HL-60/S4 treated with retinoic acid at 250 ng/mL for 4 days and 3 days (cell line): Measurements from ENCODE around the gene PRRX2.

Experiments
- in situ Hi-C: fragments of 300-500 bp; cut with MboI; formaldehyde crosslinking; loops from 2 replicates; pipeline ENCODE4 v1.7.0; 2022; ENCODE audit warnings: low sequenced_read_pairs

PRRX2 gene

DNA sequence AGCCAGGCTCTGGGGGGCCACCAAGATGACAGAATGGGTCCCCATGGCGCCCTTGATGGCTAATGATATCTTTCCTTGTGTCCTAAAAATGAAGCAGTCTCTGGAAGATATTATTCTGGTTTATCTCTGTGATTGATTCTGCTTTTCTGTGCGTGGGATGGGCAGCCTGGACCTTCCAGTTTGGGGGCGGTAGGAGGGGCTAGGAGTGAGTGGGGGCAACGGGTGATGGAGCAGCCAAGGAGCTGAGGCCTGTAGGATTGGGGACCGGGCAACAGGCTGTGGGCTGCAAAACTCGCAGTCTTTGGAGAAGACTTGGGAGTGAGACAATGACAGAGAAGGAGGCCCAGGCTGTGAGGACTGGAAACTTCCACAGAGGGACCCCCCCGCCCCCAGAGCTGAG is 8.8 kb downstream of the PRRX2 start:
- in situ Hi-C loops, result no loop called here

DNA sequence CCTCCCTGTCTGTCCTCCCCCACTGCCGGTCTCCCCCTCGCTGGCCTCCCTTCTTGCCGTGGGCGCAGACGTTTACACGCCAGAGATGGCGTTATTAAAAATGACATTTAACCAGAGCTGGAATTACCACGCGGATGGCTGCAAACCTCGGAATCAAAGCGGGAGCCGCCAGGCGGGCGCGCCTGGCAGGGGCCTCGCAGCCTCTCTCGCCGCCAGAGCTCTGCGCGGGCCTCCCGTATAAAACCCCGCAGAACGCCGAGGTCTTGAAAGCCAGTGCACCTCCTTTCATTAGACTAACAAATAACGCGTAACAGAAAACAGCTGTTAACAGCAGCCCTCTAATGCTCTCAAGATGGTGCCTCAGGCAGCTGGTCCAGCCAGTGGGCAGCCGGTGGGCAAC is 10.2 kb downstream of the PRRX2 start:
- in situ Hi-C loops, result no loop called here

DNA sequence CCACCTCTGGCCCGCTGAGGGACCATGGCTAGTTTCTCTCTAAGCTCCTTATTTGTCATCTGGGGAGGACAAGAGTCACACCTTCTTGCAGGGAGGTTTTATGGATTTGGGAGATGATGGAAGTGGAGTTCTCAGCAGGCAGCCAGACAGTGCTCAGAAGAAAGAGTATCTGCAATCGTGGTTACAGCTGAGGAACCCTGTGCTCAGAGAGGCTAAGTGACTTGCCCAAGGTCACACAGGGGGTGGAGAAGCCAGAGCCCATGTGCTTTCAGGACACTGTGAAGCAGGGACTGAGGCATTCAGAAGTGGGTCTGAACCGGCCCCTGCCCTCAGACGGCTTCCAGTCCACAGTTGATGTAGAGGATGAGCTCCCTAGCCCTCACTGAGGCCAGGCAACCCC is 10.8 kb downstream of the PRRX2 start:
- in situ Hi-C loops, result no loop called here

DNA sequence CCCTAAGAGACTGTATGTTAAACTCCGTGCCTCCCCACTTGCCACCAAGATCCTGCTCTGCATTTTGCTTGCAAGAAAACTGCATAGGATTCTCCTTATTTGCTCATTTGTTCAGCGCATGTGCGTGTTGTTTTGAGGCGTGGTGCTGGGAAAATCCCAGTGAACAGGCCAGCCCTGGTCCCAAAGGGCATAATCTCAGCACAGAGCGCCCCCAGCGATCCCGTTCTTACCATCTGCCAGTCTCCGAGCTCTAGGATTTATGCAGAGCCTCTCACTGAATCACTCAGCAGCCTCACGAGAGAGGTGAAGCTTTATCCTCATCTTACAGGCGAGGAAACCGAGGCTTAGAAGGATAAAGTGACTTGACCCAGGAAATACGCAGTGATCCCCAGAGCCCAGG is 11.5 kb downstream of the PRRX2 start:
- in situ Hi-C loops, result no loop called here

DNA sequence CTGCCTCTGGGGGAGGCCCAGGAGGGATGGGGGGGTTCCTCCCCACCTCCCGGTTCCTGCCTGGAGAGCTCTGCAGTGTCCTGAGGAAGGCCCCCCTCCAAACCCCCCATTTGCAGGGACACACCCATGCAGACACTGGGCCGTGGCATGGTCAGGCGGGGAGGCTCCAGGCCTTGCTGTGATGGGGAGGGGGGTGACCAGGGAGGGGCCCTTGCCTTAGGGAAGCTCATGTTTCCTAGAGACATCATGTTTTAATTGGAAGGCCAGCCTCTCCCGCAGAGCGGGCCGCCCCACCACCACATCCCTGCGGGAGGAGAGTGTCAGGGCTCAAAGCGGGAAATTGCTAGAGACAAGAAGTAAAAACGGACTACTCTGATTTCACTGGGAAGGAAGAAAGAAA is 12.0 kb downstream of the PRRX2 start:
- in situ Hi-C loops, result no loop called here

DNA sequence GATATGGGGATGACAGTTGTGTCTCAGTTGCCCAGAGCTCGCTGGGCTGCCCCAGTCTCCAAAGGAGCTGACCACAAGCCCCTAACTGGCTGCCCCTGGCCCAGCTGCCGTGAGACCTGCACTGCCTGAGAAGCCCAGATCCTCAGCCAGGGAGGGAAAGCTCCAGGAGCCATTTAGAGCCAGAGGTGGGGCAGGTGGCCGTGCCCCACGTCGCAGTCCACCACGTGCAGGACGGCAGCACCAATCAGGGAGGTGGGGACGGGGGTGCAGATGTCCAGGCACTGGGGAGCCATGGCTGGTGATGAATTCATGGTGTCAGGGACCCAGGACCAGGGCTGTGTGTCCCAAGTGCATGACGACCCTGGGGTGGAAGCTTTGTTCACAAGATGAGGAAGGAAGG is 13.4 kb downstream of the PRRX2 start:
- in situ Hi-C loops, result no loop called here

DNA sequence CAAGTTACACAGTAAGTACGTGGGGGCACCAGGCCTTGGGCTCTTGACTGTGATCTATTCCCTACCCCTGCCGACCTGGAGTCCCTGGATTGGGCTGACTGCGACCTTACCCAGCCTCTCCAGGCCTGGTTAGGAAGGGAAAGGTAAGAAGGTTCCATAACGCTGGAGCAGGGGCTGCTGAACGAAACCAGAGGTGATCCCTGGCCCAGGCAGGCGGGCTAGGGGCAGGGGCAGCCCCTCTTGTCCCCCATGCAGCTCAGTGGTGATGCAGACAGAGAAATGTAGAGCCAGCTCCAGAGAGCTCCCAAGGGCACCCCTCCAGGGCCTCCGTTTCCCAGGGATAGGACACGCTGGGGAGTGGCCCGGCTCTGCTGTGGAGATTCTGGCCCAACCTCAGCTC is 14.1 kb downstream of the PRRX2 start:
- in situ Hi-C loops, result no loop called here

DNA sequence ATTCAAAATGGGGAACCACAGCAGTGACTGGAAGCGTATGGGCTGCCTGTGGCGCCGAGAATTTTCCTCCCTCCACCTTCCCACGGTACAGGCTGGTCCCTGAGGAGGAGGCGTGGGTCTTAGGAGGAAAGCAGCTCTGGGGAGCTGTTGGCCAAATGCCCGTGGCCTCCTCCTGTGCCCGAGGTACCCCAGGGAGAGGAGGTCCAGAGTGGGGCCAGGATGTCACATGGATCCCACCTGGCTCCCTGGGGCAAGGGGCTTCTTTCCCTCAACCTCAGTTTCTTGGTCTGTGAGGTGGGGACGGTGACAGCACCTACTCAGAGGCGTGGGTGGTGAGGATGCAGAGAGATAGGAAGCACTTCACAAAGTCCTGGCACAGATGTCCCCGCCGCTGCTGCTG is 16.5 kb downstream of the PRRX2 start:
- in situ Hi-C loops, result no loop called here

DNA sequence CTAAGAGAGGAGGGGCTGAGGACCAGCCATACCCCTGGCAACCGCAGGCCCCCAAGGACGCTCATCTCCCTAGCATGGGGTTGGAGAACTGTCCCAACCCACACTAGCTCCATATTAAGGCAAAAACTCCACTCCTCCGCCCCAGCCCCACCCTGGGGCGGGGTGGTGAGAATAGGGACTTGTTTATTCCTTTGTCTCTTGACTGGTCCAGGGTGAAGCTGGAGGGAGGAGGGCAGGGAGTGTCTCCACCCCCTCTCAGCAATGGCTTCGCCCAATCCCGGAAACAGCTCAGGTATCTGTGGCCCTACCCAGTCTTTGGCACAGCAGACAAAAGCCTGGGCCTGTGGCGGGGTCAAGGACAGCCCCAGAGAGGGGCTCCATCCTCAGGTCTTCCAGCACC is 16.9 kb downstream of the PRRX2 start:
- in situ Hi-C loops, result no loop called here

DNA sequence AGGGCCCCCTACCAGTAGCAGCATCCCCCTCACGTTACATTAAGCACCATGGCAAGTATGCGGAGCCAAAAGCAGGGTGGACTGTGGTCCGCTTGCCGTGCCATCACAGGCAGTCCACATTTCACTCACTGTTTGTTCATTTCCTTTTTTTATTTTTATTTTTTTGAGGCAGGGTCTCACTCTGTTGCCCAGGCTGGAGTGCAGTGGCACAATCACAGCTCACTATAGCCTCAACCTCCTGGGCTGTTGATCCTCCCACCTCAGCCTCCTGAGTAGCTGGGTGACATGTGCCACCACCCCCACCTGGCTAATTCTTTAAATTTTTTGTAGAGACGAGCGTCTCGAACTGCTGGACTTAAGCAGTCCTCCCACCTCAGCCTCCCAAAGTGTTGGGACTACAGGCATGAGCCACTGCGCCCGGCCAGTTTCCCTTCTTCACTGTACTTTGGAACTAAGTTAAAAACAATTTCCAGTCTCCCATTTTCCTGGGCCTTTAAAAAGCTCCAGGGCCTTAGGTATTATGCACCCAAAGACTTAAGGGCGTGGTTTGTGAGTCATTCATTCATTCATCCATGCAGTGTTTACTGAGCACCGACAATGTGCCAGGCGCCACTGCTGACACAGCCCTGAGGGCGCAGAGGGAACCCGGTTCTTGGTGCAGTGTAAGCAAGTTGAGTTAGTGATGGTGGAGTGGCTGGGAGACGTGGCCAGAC is 19.9 kb downstream of the PRRX2 start:
- in situ Hi-C loops, result no loop called here

DNA sequence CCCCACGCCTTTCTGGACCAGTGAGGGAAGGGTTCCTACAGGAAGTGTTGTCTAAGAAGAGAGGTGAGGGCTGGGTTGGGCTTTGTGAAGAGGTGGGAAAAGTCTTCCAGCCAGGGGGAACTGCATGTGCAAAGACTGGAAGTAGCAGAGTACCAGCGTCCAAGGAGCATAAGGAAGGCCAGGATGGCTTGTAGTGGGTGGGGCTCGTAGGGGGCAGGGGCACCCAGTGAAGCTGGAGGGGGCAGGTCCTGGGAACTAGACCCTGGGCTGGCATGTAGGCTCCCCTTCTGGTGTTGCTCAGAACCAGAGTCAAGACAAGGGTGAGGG is 20.4 kb downstream of the PRRX2 start:
- in situ Hi-C loops, result no loop called here

DNA sequence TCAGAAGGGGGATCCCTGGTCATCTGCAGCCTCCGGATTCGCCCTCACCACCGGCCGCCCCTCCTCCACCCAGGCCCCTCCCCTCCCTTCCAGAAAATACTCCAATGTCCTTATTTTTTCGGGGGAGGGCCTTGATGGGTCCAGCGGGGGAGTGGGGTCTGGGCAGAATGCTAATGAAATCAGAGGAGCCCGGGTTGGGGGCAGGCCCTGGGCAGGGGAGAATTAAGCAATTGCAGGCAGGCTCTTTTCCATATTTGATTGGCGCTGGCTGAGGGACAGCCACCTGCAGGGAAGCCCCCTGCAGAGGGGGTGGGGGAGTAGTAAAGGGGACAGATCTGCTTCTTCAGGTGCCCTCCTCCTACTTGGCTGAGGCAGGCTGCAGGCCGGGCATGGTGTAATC is 21.3 kb downstream of the PRRX2 start:
- in situ Hi-C loops, result no loop called here

DNA sequence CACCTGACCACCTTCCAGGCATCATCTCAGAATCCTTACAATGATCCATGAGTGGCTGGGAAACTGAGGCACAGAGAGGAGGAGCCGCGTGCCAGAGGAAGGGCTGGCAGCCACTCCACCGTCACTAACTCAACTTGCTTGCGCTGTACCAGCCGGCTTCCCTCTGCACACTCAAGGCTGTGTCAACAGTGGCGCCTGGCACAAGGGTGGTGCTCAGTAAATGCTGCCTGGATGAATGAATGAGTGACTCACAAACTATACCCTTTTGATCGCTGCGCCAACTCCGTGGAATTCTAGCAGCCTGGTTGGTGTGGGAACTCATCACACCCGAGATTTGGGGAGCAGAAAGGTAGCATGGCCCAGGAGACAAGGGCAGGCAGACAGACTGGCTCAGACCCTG is 21.9 kb downstream of the PRRX2 start:
- in situ Hi-C loops, result no loop called here

DNA sequence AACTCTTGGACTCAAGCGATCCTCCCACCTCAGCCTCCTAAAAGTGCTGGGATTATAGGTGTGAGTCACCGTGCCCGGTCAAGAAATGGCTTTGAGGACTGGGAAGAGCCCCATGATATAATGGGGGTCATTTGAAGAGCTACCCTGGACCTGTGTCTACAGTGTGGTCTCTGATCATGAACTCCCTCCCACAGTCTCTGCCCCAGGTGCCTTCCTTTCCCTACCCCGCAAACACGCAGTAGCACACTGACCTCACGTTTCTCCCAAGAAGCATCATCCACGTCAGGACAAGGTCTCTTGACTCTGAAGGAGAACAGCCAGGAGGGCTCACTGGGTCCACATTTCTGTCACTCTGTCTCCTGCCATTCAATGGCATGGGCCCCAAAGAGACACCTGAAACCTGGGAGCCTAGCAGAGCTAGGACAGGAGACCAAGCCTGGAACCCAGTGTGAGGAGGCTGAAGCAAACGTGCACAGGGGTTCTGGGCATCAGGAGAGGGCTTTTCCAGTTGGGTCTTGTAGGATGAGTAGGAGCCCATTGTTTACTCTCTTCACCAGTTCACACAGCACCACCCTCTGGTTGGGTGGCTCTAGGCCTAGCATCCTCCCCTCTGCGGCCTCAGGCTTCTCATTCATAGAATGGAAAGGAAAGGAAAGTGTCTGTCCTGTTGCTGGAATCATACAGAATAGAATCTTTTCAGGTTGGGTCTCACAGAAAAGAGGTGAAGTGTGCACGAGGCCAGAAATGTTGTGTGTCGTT is 23.0 kb downstream of the PRRX2 start:
- in situ Hi-C loops, result no loop called here

DNA sequence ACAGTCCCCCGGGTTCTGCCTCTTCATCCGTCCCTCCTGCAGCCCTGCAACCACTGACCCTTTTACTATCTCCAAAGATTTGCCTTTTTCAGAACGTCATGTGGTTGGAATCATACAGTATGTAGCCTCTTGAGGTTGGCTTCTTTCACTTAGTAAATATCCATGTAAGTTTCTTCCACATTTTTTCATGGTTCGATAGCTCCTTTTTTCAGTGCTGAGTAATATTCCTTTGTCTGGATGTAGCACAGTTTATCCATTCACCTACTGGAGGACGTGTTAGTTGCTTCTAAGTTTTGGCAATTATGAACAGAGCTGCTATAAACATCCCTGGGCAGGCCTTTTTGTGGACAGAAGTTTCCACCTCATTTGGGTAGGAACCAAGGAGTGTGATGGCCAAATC is 27.1 kb downstream of the PRRX2 start:
- in situ Hi-C loops, result no loop called here

DNA sequence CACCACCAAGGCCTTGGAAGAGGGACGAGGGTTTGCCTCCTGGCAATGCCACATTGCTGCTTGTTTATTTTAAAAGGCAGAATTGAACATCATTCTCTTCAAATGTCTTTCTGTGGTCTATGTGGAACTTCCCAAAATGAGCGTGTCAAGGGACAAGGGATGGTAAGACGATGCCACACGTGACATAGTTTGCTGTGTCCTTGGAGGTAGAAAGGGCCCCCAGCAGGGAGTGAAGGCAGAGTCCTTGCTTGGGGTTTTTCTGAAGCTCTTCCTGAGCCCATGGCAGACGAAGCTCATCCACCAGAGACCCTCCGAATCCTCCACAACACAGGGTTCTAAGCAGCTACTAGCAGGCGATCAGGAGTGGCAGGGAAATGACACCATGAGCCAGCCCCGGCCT is 28.3 kb downstream of the PRRX2 start:
- in situ Hi-C loops, result no loop called here

DNA sequence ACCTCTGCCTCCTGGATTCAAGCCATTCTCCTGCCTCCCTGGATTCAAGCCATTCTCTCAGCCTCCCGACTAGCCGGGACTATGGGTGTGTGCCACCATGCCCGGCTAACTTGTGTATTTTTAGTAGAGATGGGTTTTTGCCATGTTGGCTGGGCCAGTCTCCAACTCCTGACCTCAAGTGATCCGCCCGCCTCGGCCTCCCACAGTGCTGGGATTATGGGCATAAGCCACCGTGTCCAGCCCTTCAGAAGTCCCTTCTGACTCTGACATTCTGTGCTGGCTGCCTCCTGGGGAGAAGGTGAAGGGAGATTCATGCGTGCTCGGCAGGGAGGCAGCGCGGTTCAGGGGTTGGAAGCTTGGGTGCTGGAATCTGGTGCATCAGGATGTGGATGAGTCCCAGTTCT is 28.8 kb downstream of the PRRX2 start:
- in situ Hi-C loops, result no loop called here

DNA sequence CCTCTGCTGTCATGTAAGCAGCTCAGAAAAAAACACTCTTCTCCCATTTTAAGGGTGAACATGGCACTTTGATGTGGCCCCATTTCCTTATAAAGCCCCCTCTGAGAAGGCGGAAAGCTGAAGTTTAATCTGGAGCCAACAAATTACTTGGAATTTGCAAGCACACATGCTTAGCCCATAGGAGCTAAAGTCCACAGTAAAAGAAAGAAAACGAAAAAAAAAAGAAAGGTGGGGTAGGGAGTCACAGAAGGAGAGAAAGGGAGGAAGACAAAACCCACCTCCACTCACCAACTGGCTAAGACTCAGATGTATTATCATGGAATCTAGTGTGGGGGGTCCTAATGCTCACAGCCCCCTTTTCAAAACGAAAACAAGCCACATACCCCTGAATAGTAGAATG is 30.4 kb downstream of the PRRX2 start:
- in situ Hi-C loops, result no loop called here

DNA sequence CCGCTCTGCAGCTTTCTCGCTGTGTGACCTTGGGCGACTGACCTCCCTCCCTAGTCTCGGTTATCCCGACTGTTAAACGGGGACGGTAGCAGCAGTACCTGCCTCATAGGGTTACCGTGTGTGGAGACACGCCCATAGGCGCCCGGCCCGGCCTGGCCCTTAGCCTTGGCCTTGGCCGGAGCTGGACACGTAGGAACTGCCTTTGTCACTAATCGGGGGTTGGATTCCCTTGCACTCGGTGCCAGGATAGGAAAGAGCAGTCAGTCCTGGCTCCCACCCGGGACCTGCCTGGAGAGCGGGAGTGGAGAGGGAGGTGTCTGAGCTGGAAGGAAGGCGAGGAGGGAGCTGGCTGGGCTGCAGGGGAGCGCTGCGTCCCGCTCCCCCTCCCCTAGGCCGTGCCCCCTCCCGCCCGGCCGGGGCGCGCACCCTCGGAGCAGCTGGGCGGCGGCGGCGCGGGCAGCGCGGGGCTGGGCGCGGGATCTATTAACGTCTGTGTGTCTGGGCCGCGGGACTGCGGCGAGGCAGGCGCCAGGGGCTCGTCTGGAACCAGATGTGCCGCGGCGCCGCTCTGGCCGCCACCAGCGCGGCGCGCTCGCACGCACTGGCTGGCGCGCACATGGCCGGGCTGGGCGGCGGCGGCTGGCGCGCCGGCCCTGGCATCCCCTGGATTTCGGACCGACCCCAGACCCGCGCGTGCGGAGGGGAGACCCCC is 31.7 kb downstream of the PRRX2 start:
- in situ Hi-C loops, result no loop called here

DNA sequence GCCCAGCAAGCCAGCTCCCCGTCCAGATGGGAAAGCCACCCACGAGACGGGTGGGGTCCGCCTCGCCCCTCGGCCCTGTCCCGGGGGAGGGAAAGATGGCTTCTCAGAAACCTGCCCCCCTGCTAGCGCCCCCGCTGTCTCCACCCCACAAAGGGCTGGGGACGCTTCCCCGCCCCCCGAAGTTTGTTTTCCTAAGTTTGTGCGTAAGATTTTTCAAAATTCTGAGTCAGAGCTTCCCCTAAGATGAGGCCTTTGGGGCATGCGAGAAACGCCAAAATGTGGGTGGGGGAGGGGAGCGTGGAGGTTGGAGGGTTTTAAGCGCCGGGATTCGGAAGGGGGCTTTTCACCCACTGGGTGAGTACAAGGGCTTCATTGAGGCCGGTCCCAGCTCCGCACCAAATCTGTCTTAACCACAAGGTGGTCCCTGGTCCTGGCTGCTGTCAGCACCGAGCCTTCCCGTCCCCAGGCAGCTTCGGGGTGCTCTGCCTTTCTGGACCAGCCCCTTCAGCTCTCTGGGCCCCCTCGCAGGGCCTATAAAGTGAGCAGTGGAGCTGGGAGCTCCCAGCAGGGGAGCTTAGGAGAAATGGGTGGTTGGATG is 32.3 kb downstream of the PRRX2 start:
- in situ Hi-C loops, result no loop called here

DNA sequence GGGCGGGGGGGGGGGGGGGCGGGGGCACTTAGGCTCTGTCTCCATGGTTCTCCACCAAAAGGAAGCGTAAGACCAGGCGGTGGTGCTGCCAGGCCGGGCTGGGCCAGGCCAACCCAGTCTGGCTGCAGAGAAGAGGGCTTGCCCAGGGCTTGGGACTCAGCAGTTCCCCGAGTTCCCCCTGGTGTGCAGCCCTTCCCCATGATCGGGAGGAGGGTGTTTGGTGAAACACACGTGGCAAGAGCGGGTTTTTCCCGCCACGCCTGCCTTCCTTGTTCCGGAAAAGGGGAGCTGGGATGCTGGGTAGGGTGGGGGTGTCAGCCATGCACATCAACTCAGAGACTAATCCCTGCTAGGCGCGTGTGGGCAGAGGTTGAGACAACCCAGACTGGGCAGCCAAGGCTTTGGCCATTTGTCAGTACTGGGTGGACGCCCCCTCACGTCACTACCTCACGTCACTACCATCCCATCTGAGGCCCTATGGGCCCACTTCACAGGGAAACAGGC is 32.9 kb downstream of the PRRX2 start:
- in situ Hi-C loops, result no loop called here

DNA sequence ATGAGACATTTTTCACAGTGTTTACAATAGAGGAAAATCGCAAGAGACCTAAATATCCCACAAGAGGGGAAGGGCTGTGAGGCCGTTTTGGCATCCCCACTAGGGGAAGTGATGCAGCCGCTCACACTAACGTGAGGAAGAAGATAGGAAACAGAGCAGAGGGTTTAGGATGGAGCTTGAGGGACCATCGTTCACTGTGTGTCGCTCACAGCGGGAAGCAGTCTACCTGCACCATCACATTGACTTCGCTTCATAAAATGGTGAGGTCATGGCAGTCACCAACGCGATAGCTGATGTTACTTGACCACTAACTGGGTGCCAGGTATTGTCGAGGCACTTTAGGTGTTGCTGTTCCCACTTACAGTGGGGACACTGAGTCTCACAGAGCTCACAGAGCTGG is 35.6 kb downstream of the PRRX2 start:
- in situ Hi-C loops, result no loop called here
